ENCODE data around the gene SPAG6. TPM values are rescaled to one million over a fixed set of nuclear protein-coding genes. Genes with fewer than 3 reads are reported as not detected.
A peak's percentile ranks its signal among the peaks of the same experiment; 100 is the strongest.

Gene SPAG6
- total and polyA plus RNA-seq, 2 of the 8 experiments (the other 6 are each of a cell fraction or from before 2014, with no cell fraction given), result 0.14 TPM; not detected in 1

GRCh38 chr10:22445495-22445894 is 100.2 kb downstream of the SPAG6 start:
- peaks cover 0 to 6% (median 0%) of the 10 kb centered on the region in 4 experiments; a peak in 1 of 7 replicates for H3K4me1 ChIP-seq (replicated peaks in 1 of 4; ENCODE audit: control insufficient read depth in 3 of 4, insufficient read depth in 4 of 4, low read length in 3 of 4)
- no peaks in the 10 kb centered on the region for H3K23me2 ChIP-seq (ENCODE audit: low read depth, low read length)
- no peaks in the 10 kb centered on the region for H3K9me3 ChIP-seq (ENCODE audit: insufficient read depth in 2 of 2, low read depth in 1 of 2, low read length in 1 of 2)
- peak overlapping the region; percentile 41; the same call in 1 of the 2 replicates for H2AK5ac ChIP-seq (ENCODE audit: low read depth, low read length)
- no peaks in the 10 kb centered on the region for H4K20me1 ChIP-seq (replicated peaks in 1 of 2; ENCODE audit: control insufficient read depth in 1 of 2, insufficient read depth in 2 of 2, low read length in 2 of 2)
- no peak overlapping the region for H3K18ac ChIP-seq (ENCODE audit: extremely low read depth, low read length)
- 72% methylated on average over 3 of the region's 3 CpGs; no CpG with 5 or more reads in 1 of the 2 experiments for WGBS, 2 experiments (ENCODE audit: extremely low coverage in 1 of 2, insufficient coverage in 1 of 2, insufficient read length in 1 of 2, insufficient replicate concordance in 2 of 2, low coverage in 1 of 2, low lambda C conversion rate in 2 of 2, missing lambda C conversion rate in 1 of 2)
- FAIRE-seq, result no peak
- no peak overlapping the region for H4K8ac ChIP-seq (ENCODE audit: extremely low read depth, insufficient read depth, low read length)
- no peaks in the 10 kb centered on the region for H3K79me2 ChIP-seq (ENCODE audit: control insufficient read depth in 1 of 2, insufficient read depth in 2 of 2, low read length in 2 of 2)
- no peak overlapping the region for H2BK20ac ChIP-seq (ENCODE audit: low read length)
- H2BK15ac ChIP-seq (ENCODE audit: low read length), result no peak overlapping the region
- H3K9ac ChIP-seq (replicated peaks in 1 of 4; ENCODE audit: extremely low read depth in 1 of 4, low read depth in 3 of 4, low read length in 3 of 4), result no peak overlapping the region
- no peak overlapping the region for H4K91ac ChIP-seq (replicated peaks; ENCODE audit: insufficient read length, low read length)
- no peak overlapping the region for H3K4me3 ChIP-seq (ENCODE audit: extremely low read depth in 1 of 4, insufficient read depth in 2 of 4, low read depth in 3 of 4, low read length in 4 of 4)
- H4K5ac ChIP-seq (ENCODE audit: insufficient read length, low read depth, low read length), result no peak overlapping the region
- H3K4me2 ChIP-seq (ENCODE audit: insufficient read depth in 1 of 2, low read depth in 2 of 2, low read length in 2 of 2), result no peak overlapping the region
- no peak overlapping the region for H3K4ac ChIP-seq (replicated peaks; ENCODE audit: insufficient read length, low read depth, low read length)
- no peak overlapping the region for H3K23ac ChIP-seq (ENCODE audit: insufficient read length)
- DNase-seq (ENCODE audit: low read depth in 1 of 2, low spot score in 2 of 2), result no peak
- no peak overlapping the region for H2BK120ac ChIP-seq (replicated peaks; ENCODE audit: low read depth, low read length)
- no peak overlapping the region for H2BK12ac ChIP-seq (ENCODE audit: low read depth, low read length)
- ChIA-PET CTCF (ENCODE audit: partially characterized antibody) (interaction anchor here (0.7 kb wide), 1 partner anchor 10 kb away, joined by 3 read pairs; no protein-coding TSS in a partner anchor), POLR2A (ENCODE audit: partially characterized antibody) (interaction anchor here (1.2 kb wide), 1 partner anchor 8 kb away, joined by 5 read pairs; no protein-coding TSS in a partner anchor)
- peaks cover 0 to 9% (median 5%) of the 10 kb centered on the region in 4 experiments; a peak in 4 of 7 replicates for H3K27me3 ChIP-seq (replicated peaks in 1 of 4; ENCODE audit: control insufficient read depth in 3 of 4, extremely low read depth in 1 of 4, insufficient read depth in 3 of 4, low read length in 3 of 4)
- no peaks in the 10 kb centered on the region for H3K36me3 ChIP-seq (ENCODE audit: control insufficient read depth in 2 of 4, insufficient read depth in 4 of 4, low read length in 3 of 4)
- no peak overlapping the region for H3K14ac ChIP-seq (ENCODE audit: insufficient read length)
- no peaks in the 10 kb centered on the region for H3K79me1 ChIP-seq (ENCODE audit: low read depth, low read length)
- no peak overlapping the region for H2AFZ ChIP-seq (ENCODE audit: low read length)
- no peak for TF ChIP-seq ATF2 (IDR thresholded peaks at IDR 0.05; ENCODE audit: low read length)
- no peak for TF ChIP-seq POLR2AphosphoS5 (IDR thresholded peaks at IDR 0.05; ENCODE audit: low read depth, low read length)
- TF ChIP-seq TCF12 (IDR thresholded peaks at IDR 0.05; ENCODE audit: low read depth, low read length), result no peak
- TF ChIP-seq SIX5 (IDR thresholded peaks at IDR 0.05; ENCODE audit: low read depth, low read length), result no peak
- TF ChIP-seq SRF (IDR thresholded peaks at IDR 0.05; ENCODE audit: low read depth, low read length), result no peak
- TF ChIP-seq, protein P1, sequence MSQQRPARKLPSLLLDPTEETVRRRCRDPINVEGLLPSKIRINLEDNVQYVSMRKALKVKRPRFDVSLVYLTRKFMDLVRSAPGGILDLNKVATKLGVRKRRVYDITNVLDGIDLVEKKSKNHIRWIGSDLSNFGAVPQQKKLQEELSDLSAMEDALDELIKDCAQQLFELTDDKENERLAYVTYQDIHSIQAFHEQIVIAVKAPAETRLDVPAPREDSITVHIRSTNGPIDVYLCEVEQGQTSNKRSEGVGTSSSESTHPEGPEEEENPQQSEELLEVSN (IDR thresholded peaks at IDR 0.05), result no peak
- TF ChIP-seq HDAC6 (IDR thresholded peaks at IDR 0.05; ENCODE audit: low read depth, low read length), result no peak
- H2BK5ac ChIP-seq (ENCODE audit: low read depth, low read length), result no peak overlapping the region
- no peak overlapping the region for H3K27ac ChIP-seq (ENCODE audit: low read depth, low read length)
- no peak overlapping the region for H3K56ac ChIP-seq (replicated peaks; ENCODE audit: insufficient read length, low read depth, low read length)

Data from H1 (cell line).